ENCODE measurements around the gene DTL. TPM values are rescaled to one million over a fixed set of nuclear protein-coding genes. Genes with fewer than 3 reads are reported as not detected.

DTL gene
- total RNA-seq, 1 experiment from 2014 or later: 73.0 TPM

DNA sequence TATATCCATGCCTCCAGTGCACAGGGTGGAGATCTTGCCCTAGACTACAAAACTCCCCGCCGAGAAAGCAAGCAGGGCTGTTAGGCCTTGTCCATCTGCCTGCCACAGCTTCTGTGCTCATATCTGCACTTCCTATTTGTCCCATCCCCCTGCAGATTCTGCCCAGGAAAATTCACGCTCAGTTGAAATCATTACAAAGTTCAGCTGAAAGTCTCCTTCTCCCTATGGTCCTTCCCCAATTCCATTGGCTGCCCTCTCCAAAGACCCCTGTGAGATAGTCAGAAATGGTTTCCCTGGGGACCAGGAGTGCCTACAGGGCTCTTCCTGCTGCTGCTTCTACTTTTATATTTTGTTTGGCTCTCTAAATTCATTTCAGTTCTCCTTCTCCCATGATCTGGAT is 63.2 kb downstream of the DTL start:
- Histone ChIP-seq H3K79me1 (ENCODE audit: insufficient read depth, low read depth, low read length, poor library complexity, severe bottlenecking) (no peaks in the 10 kb centered on the region), H3K27me3 (ENCODE audit: insufficient read depth, low read length) (no peaks in the 10 kb centered on the region), H2BK120ac (ENCODE audit: low read depth, low read length, poor library complexity, severe bottlenecking) (no peak overlapping the region), H3K56ac (ENCODE audit: insufficient read length, low read depth, low read length) (no peak overlapping the region), H3K9ac (ENCODE audit: extremely low read depth, insufficient read length, low read length) (no peak overlapping the region), H3T11ph (ENCODE audit: low read length) (no peak overlapping the region), H4K20me1 (ENCODE audit: control insufficient read depth, insufficient read depth, insufficient read length) (no peaks in the 10 kb centered on the region), H3K27ac (ENCODE audit: insufficient read length, low read depth, low read length) (no peak overlapping the region), H3K4ac (ENCODE audit: low read depth, low read length) (no peak overlapping the region), H3K14ac (ENCODE audit: insufficient read depth, low read length) (no peak overlapping the region), H2AK5ac (ENCODE audit: insufficient read length, low read length) (no peak overlapping the region), H4K8ac (replicated peaks; ENCODE audit: insufficient read length, low read depth, low read length) (no peak overlapping the region), H2BK5ac (ENCODE audit: insufficient read length, low read length) (no peak overlapping the region), H3K4me2 (ENCODE audit: insufficient read depth, insufficient read length, low read length) (no peak overlapping the region), H3K9me3 (ENCODE audit: control insufficient read depth, low read depth, low read length) (no peaks in the 10 kb centered on the region), H2AFZ (ENCODE audit: low read length) (no peak overlapping the region), H2BK15ac (ENCODE audit: low read depth, low read length) (no peak overlapping the region), H3K23ac (ENCODE audit: insufficient read length, low read depth, low read length) (no peak overlapping the region), H4K5ac (ENCODE audit: insufficient read length, low read depth, low read length) (no peak overlapping the region), H2BK20ac (ENCODE audit: low read depth, low read length, poor library complexity, severe bottlenecking) (no peak overlapping the region), H3K18ac (ENCODE audit: insufficient read length, low read depth, low read length) (no peak overlapping the region), H3K79me2 (ENCODE audit: insufficient read depth, low read length) (no peaks in the 10 kb centered on the region; the same call in 1 of the 2 replicates), H3K4me1 (ENCODE audit: insufficient read depth, low read length) (peaks cover 4% of the 10 kb centered on the region; the same call in 1 of the 2 replicates), H2BK12ac (ENCODE audit: insufficient read length, low read depth, low read length) (no peak overlapping the region), H4K91ac (ENCODE audit: insufficient read length, low read depth, low read length) (no peak overlapping the region), H3K23me2 (ENCODE audit: insufficient read length, low read depth, low read length, poor library complexity, severe bottlenecking) (no peaks in the 10 kb centered on the region)
- Mint-ChIP-seq H3K27me3 (ENCODE audit: low read depth) (no peaks in the 10 kb centered on the region), H3K9me3 (no peaks in the 10 kb centered on the region), H3K4me1 (peaks cover 29 to 38% of the 10 kb centered on the region in 2 experiments), H3K4me3 (no peak overlapping the region), H3K27ac (peak overlapping the region in 2 of 3 experiments; percentile 78 to 89; a peak in 4 of 7 replicates), H3K36me3 (ENCODE audit: insufficient read depth in 1 of 3, low read depth in 3 of 3) (peaks cover 26 to 59% (median 54%) of the 10 kb centered on the region in 3 experiments)
- DNase-seq: no peak
- no CpG with 5 or more reads among the region's 3 CpGs for WGBS (ENCODE audit: extremely low coverage, insufficient read length, low lambda C conversion rate)
- TF ChIP-seq, protein P1, sequence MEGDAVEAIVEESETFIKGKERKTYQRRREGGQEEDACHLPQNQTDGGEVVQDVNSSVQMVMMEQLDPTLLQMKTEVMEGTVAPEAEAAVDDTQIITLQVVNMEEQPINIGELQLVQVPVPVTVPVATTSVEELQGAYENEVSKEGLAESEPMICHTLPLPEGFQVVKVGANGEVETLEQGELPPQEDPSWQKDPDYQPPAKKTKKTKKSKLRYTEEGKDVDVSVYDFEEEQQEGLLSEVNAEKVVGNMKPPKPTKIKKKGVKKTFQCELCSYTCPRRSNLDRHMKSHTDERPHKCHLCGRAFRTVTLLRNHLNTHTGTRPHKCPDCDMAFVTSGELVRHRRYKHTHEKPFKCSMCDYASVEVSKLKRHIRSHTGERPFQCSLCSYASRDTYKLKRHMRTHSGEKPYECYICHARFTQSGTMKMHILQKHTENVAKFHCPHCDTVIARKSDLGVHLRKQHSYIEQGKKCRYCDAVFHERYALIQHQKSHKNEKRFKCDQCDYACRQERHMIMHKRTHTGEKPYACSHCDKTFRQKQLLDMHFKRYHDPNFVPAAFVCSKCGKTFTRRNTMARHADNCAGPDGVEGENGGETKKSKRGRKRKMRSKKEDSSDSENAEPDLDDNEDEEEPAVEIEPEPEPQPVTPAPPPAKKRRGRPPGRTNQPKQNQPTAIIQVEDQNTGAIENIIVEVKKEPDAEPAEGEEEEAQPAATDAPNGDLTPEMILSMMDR (conservative IDR thresholded peaks at IDR 0.05): no peak

Measured in H9 (cell line).